Coronary artery (tissue), 2 donors: ENCODE measurements around the gene CLEC2A.

Experiments used
- DNase-seq: peaks from one replicate; pipeline ENCODE4 v3.0.0-alpha.2; 2017; ENCODE audit warnings: low spot score
- H3K27ac ChIP-seq, 2 donors: fragments of 200-600 bp; sonication (generic); one replicate each; pipeline ENCODE4 v1.5.1; 2016 to 2019
- H3K4me3 ChIP-seq: fragments of 200-600 bp; sonication (generic); 2 replicates; pipeline ENCODE4 v1.5.1; 2016; ENCODE audit warnings: mild to moderate bottlenecking, moderate library complexity
- TF ChIP-seq, protein P1 (sequence below): fragments of 200-600 bp; sonication (generic); IDR thresholded peaks from one replicate; pipeline ENCODE4 v1.5.1; 2019; ENCODE audit warnings: antibody characterized with exemption

CLEC2A gene

DNA sequence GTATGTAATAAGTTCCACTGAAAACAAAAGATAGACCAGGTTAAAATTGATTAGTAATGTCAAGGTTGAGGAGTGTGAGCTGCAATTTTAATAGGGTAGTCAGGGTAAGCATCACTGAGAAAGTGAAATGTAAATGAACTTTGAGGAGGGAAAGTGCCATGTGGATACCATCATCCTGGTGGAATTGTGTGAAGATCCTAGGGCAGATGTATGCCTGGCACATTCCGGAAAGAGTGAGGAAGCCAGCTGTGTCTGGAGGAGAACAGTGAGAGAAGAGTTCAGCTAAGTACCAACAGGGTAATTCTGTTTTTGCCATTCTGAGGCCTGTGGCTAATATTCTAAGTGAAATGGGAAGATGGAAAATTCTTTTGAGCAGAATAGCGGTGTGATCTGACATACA, 2.9 kb upstream of the CLEC2A start:
- H3K27ac ChIP-seq, result no peak overlapping the region
- DNase-seq, result no peak
- TF ChIP-seq, protein P1, sequence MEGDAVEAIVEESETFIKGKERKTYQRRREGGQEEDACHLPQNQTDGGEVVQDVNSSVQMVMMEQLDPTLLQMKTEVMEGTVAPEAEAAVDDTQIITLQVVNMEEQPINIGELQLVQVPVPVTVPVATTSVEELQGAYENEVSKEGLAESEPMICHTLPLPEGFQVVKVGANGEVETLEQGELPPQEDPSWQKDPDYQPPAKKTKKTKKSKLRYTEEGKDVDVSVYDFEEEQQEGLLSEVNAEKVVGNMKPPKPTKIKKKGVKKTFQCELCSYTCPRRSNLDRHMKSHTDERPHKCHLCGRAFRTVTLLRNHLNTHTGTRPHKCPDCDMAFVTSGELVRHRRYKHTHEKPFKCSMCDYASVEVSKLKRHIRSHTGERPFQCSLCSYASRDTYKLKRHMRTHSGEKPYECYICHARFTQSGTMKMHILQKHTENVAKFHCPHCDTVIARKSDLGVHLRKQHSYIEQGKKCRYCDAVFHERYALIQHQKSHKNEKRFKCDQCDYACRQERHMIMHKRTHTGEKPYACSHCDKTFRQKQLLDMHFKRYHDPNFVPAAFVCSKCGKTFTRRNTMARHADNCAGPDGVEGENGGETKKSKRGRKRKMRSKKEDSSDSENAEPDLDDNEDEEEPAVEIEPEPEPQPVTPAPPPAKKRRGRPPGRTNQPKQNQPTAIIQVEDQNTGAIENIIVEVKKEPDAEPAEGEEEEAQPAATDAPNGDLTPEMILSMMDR, result no peak
- H3K4me3 ChIP-seq, result no peak overlapping the region

DNA sequence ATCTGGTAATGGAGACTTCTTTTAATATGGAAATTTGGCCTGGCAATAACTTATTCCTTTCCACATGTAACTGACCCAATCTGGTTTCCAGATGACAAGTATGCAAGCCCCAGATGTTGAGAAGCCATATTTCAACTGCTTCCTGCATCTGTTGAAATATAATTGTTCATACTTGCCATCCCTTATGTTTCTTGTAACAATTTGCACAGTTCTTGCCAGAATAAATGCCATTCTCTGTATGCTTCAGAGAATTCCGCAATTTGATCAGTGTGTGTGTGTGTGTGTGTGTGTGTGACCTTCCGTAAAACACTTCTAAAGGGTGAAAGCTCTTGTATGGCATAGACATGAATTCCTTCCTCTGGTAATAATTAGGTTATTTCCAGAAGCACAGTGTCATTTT, 1.8 kb upstream of the CLEC2A start:
- no peak for DNase-seq
- Histone ChIP-seq H3K4me3 (no peak overlapping the region), H3K27ac (no peak overlapping the region)
- TF ChIP-seq, protein P1, result no peak

- TF ChIP-seq, protein P1, result no peak
These were observed 925 bp downstream of the CLEC2A start for GRCh38 chr12:9931245-9931644.

DNA sequence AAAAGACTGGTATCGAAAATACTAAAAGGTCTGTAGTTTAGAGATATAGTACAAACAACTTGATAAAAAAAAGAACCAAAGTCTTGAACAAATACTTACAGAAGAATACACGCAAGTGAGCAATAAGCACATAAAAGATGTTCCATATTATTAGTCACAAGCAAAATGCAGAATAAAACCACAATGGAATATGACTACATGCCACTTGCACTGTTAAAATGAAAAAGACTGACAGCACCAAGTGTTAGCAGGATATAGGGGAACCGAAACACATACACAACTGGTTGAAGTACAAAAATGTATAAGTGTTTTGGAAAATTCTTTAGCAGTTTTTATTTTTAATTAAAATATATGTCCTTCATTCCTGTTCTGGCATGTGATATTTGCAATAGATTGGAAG, 3.6 kb downstream of the CLEC2A start:
- TF ChIP-seq, protein P1, result no peak
- no peak for DNase-seq
- Histone ChIP-seq H3K27ac (no peak overlapping the region), H3K4me3 (no peak overlapping the region)

More at GRCh38 chr12:9931245-9931644, 925 bp downstream of the CLEC2A start:
- H3K4me3 ChIP-seq, result no peak overlapping the region
- DNase-seq, result no peak
- no peak overlapping the region for H3K27ac ChIP-seq

- no peak for DNase-seq
- Histone ChIP-seq H3K4me3 (no peak overlapping the region), H3K27ac (no peak overlapping the region)
- TF ChIP-seq, protein P1, result no peak
These were observed 5.3 kb downstream of the CLEC2A start for GRCh38 chr12:9926876-9927275.

- no peak for DNase-seq
- peak overlapping the region; percentile 38 for H3K4me3 ChIP-seq
- TF ChIP-seq, protein P1, result no peak
- H3K27ac ChIP-seq, result no peak overlapping the region
These were observed 6.3 kb downstream of the CLEC2A start for GRCh38 chr12:9925705-9926393.

DNA sequence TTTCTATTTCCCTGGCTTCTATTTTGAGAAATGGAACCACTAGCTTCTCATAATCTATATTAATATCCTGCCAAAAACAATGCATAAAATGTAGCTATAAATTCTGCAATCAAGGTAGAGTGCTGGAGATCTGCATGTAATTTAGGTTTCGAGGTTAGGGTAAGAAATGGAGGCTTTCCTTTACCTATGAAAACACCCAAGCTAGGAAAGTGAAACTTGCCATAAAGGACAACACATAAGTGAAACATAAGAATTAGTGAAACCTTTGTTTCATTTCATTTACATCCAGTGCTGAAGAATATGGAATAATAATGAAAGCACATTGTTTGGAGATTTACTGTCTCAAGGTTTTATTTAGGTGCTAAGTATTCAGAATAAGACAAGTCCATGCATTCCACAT, 9.7 kb downstream of the CLEC2A start:
- no peak for DNase-seq
- no peak overlapping the region for H3K4me3 ChIP-seq
- TF ChIP-seq, protein P1, result no peak
- no peak overlapping the region for H3K27ac ChIP-seq
